Measurements from ENCODE around the gene SHISA4. TPM values are rescaled to one million over a fixed set of nuclear protein-coding genes. Genes with fewer than 3 reads are reported as not detected.

The SHISA4 gene, protein sequence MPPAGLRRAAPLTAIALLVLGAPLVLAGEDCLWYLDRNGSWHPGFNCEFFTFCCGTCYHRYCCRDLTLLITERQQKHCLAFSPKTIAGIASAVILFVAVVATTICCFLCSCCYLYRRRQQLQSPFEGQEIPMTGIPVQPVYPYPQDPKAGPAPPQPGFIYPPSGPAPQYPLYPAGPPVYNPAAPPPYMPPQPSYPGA
- 21.0 and 21.7 TPM in 2 replicates for total RNA-seq

DNA sequence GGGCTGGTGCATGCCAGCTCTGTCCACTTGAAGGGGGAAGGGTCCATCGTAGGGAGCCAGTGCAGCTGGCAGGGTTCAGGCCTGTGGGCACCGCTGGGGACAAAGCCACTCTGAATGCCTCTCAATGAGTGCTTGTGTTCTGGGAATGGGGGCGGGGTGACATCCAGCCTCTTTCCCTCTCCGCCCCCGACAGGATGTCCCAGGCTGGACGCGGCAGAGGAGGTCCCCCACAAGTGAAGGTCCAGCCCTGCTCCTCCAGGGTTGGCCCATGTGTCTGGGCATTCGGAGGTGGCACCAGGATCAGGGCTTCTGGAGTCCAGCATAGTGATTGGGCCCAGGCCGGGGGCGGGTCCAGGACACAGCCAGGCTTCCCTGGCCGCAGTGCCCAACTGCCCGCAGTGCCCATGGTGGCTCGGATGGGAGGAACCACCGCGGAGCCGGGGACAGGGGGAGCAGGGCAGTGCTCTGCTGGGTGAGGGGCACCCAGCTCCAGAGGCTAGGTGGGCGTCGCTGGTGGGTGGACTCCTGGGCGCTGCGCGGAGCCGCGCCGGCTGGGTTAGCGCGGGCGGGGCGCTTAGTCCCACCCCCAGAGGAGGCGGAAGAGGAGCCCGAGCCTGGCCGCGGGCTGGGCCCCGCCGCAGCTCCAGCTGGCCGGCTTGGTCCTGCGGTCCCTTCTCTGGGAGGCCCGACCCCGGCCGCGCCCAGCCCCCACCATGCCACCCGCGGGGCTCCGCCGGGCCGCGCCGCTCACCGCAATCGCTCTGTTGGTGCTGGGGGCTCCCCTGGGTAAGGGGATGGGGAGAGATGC is at the start of gene SHISA4:
Gene SHISA4 (plus strand): TSS at position 617 of the 808 bp plus-strand sequence. CDS start 97 bp downstream, at position 714.

Small RNA genes within 50 kb of the gene (small RNA-seq; reads per million reads assigned to genes)
- not detected for gene MIR6739

Other genes starting within 250 kb of the SHISA4 start
- gene IPO9, start 59.7 kb upstream of the SHISA4 start, total RNA-seq: 25.3 and 28.8 TPM in 2 replicates
- 1.4 and 3.5 TPM in 2 replicates for gene LMOD1, start 57.6 kb downstream of the SHISA4 start, total RNA-seq
- gene TIMM17A, start 66.6 kb downstream of the SHISA4 start, total RNA-seq: 55.0 and 57.4 TPM in 2 replicates
- gene RNPEP, start 93.8 kb downstream of the SHISA4 start, total RNA-seq: 64.0 and 64.6 TPM in 2 replicates
- 0.13 and 0.32 TPM in 2 replicates for gene ELF3, start 121.7 kb downstream of the SHISA4 start, total RNA-seq
- gene GPR37L1, start 234.0 kb downstream of the SHISA4 start, total RNA-seq: under 0.01 TPM in 1 of 2 replicates, not detected in the other